ENCODE data around the gene KRT73. TPM values are rescaled to one million over a fixed set of nuclear protein-coding genes. Genes with fewer than 3 reads are reported as not detected.

The KRT73 gene
- total and polyA plus RNA-seq, 8 donors = 0.06 to 0.34 (median 0.20) TPM; not detected in 2

GRCh38 chr12:52587563-52587962 is 30.8 kb downstream of the KRT73 start:
- H3K9me3 ChIP-seq = no peaks in the 10 kb centered on the region
- H3K36me3 ChIP-seq = no peaks in the 10 kb centered on the region
- intact Hi-C loops (cut with DNase I) = loop anchor here in 1 of 2 donors (10.0 kb wide), 1 partner anchor 387 kb away; no protein-coding TSS in a partner anchor
- no peak overlapping the region for H3K27ac ChIP-seq
- peaks cover 0 to 28% of the 10 kb centered on the region in 2 donors for H3K27me3 ChIP-seq
- H3K4me1 ChIP-seq = no peaks in the 10 kb centered on the region
- peak in 1 of 4 donors; percentile 70 for DNase-seq
- TF ChIP-seq CTCF (IDR thresholded peaks at IDR 0.05) = no peak
- no peak overlapping the region for H3K4me3 ChIP-seq
- ATAC-seq = no peak

- no peak for TF ChIP-seq CTCF (IDR thresholded peaks at IDR 0.05)
- ATAC-seq = no peak
- peaks cover 0 to 31% of the 10 kb centered on the region in 2 donors for H3K27me3 ChIP-seq
- intact Hi-C loops (cut with DNase I) = loop anchor here in 1 of 2 donors (10.0 kb wide), 1 partner anchor 389 kb away; no protein-coding TSS in a partner anchor
- no peak overlapping the region for H3K4me3 ChIP-seq
- H3K4me1 ChIP-seq = no peaks in the 10 kb centered on the region
- H3K36me3 ChIP-seq = no peaks in the 10 kb centered on the region
- no peak for DNase-seq
- no peaks in the 10 kb centered on the region for H3K9me3 ChIP-seq
- no peak overlapping the region for H3K27ac ChIP-seq
Observed at GRCh38 chr12:52585946-52586345, 32.4 kb downstream of the KRT73 start.

- H3K36me3 ChIP-seq = no peaks in the 10 kb centered on the region
- no peaks in the 10 kb centered on the region for H3K9me3 ChIP-seq
- ATAC-seq (no peak), DNase-seq (no peak)
- H3K27me3 ChIP-seq = peaks cover 0 to 31% of the 10 kb centered on the region in 2 donors
- H3K27ac ChIP-seq = no peak overlapping the region
- no peak for TF ChIP-seq CTCF (IDR thresholded peaks at IDR 0.05)
- intact Hi-C loops (cut with DNase I) = loop anchor here in 1 of 2 donors (10.0 kb wide), 1 partner anchor 390 kb away; no protein-coding TSS in a partner anchor
- no peaks in the 10 kb centered on the region for H3K4me1 ChIP-seq
- H3K4me3 ChIP-seq = no peak overlapping the region
Observed at GRCh38 chr12:52585066-52585465, 33.3 kb downstream of the KRT73 start.

GRCh38 chr12:52584156-52584682 is 34.1 kb downstream of the KRT73 start:
- TF ChIP-seq CTCF (IDR thresholded peaks at IDR 0.05) = no peak
- intact Hi-C loops (cut with DNase I) = loop anchor here in 1 of 2 donors (5.0 to 10.0 kb wide), 2 partner anchors 293 to 391 kb away; no protein-coding TSS in a partner anchor
- Histone ChIP-seq H3K36me3 (no peaks in the 10 kb centered on the region), H3K9me3 (no peaks in the 10 kb centered on the region), H3K27me3 (peaks cover 0 to 38% of the 10 kb centered on the region in 2 donors), H3K4me1 (no peaks in the 10 kb centered on the region), H3K27ac (no peak overlapping the region), H3K4me3 (no peak overlapping the region)
- no peak for ATAC-seq
- DNase-seq = no peak

- no peak overlapping the region for H3K4me3 ChIP-seq
- peak; percentile 60 to 69 for TF ChIP-seq CTCF (IDR thresholded peaks at IDR 0.05)
- H3K27me3 ChIP-seq = peaks cover 0 to 40% of the 10 kb centered on the region in 2 donors
- H3K4me1 ChIP-seq = no peaks in the 10 kb centered on the region
- ATAC-seq = peak; percentile 95
- no peaks in the 10 kb centered on the region for H3K9me3 ChIP-seq
- DNase-seq = peak in 2 of 4 donors; percentile 31 to 44
- no peak overlapping the region for H3K27ac ChIP-seq
- intact Hi-C loops (cut with DNase I) = loop anchor here in 1 of 2 donors (5.0 to 10.0 kb wide), 2 partner anchors 294 to 392 kb away; no protein-coding TSS in a partner anchor
- no peaks in the 10 kb centered on the region for H3K36me3 ChIP-seq
Observed at GRCh38 chr12:52582971-52583456, 35.3 kb downstream of the KRT73 start.
